Measurements from ENCODE around the gene CMTM6.
"Not testable (repeated sequence)": the region's sequence is repeated elsewhere in the genome, so short reads cannot be mapped to it uniquely, and the experiment has no call there.

CMTM6 gene

GRCh38 chr3:32440611-32441350 is 61.9 kb downstream of the CMTM6 start:
- DNase-seq = no peak

DNA sequence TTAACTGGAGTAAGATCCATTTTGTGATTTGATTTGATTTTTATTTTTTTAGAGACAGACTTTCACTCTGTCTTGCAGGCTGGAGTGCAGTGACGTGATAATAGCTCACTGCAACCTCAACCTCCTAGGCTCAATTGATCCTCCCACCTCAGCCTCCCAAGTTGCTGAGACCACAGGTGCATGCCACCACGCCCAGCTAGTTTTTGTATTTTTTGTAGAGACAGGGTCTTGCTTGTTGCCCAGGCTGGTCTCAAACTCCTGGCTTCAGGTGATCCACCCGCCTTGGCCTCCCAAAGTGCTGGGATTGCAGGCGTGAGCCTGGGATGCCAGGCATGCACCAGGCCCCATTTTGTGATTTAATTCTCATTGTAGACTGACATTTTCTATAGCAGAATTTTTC is 63.2 kb downstream of the CMTM6 start:
- DNase-seq = not testable (repeated sequence)

DNA sequence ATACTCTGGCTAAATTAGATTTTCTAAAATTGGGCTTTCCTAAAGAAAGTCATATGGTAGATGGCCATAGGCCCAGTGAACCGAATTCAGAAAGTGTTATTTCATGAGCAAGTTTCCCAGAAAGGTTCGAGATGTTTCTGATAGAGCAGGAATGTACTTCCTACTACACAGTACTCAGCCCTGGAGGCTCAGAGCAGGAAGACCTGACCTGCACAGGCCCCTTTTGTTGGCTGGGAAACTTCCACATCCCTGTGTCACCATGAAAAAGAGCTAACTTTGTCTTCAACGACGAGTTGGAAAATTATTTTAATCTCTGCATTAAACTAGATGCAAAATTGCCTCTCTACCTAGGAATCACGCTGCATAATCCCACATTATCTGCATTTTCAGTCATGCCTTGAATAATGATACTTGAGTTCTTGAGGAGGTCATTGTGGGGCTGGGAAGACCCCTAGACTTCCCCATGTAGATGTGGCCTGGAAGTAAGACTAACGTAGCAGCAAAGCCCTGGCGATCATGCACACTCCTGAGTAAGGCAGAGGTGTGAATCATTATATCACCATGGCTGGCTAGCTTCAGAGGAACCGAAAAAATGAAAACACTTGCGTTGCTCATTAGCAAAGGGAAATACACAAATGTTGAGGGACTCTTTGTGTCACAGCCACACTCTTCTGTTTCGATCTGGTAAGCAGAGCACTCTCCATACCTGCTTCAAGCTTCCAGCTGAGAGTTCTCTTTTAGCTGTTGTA is 63.9 kb downstream of the CMTM6 start:
- no peak for DNase-seq

- DNase-seq = no peak
Observed at GRCh38 chr3:32437896-32438295, 64.8 kb downstream of the CMTM6 start.

- no peak for DNase-seq
Observed at GRCh38 chr3:32436816-32437189, 65.8 kb downstream of the CMTM6 start.

- DNase-seq = no peak
Observed at GRCh38 chr3:32435911-32436815, 66.5 kb downstream of the CMTM6 start.

DNA sequence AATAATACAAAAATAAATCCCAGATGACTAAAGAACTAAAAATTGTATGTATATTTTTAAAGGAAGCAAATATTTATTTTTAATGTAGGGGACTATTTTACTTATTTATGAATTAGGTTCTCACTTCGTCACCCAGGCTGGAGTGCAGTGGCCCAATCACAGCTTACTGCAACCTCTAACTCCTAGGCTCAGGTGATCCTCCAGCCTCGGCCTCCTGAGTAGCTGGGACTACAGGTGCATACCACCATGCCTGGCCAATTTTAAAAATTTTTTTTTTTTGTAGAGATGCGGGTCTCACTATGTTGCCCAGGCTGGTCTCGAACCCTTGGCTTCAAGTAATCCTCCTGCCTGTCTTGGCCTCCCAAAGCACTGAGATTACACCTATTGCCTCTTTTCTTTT is 68.4 kb downstream of the CMTM6 start:
- DNase-seq = no peak

- DNase-seq = no peak
Observed at GRCh38 chr3:32432711-32433530, 69.7 kb downstream of the CMTM6 start.

GRCh38 chr3:32432045-32432710 is 70.5 kb downstream of the CMTM6 start:
- no peak for DNase-seq

GRCh38 chr3:32431481-32431880 is 71.2 kb downstream of the CMTM6 start:
- no peak for DNase-seq
